Neural cell (in vitro differentiated cells): Measurements from ENCODE around the gene ZRANB1.

Experiments used
- CTCF ChIP-seq: fragments of 450-650 bp; IDR thresholded peaks from 2 replicates; pipeline ENCODE4 v1.5.1; 2014; ENCODE audit warnings: antibody characterized with exemption, mild to moderate bottlenecking, moderate library complexity; ENCODE audit not compliant: poor library complexity, severe bottlenecking
- EP300 ChIP-seq: fragments of 450-650 bp; conservative IDR thresholded peaks from 2 replicates; pipeline ENCODE4 v1.6.1; 2014; ENCODE audit warnings: antibody characterized with exemption, mild to moderate bottlenecking, moderate library complexity; ENCODE audit not compliant: poor library complexity, severe bottlenecking
- EZH2 ChIP-seq: fragments of 200-600, 300-800 bp; shearing (Covaris generic), sonication (generic); IDR thresholded peaks from 2 replicates; pipeline ENCODE4 v1.6.1; 2014; ENCODE audit warnings: antibody characterized with exemption, low read length, borderline replicate concordance, mild to moderate bottlenecking; ENCODE audit not compliant: insufficient read depth, poor library complexity, severe bottlenecking
- MXI1 ChIP-seq: fragments of 450-650 bp; conservative IDR thresholded peaks from 2 replicates; pipeline ENCODE4 v1.6.1; 2014; ENCODE audit warnings: antibody characterized with exemption, mild to moderate bottlenecking; ENCODE audit not compliant: poor library complexity, severe bottlenecking
- POLR2AphosphoS5 ChIP-seq: IDR thresholded peaks from 2 replicates; pipeline ENCODE4 v1.6.1; 2012
- RAD21 ChIP-seq: fragments of 450-650 bp; conservative IDR thresholded peaks from 2 replicates; pipeline ENCODE4 v1.6.1; 2014; ENCODE audit warnings: antibody characterized with exemption, mild to moderate bottlenecking, moderate library complexity
- REST ChIP-seq: IDR thresholded peaks from 2 replicates; pipeline ENCODE4 v1.6.1; 2012; ENCODE audit warnings: borderline replicate concordance
- TAF1 ChIP-seq: IDR thresholded peaks from 2 replicates; pipeline ENCODE4 v1.6.1; 2012; ENCODE audit warnings: low read depth

- TF ChIP-seq EZH2 (no peak), CTCF (no peak), POLR2AphosphoS5 (no peak), REST (no peak), TAF1 (no peak), EP300 (no peak), RAD21 (no peak), MXI1 (no peak)
Observed at GRCh38 chr10:125002423-125003145, 60.7 kb downstream of the ZRANB1 start.
